GM12872 (cell line): ENCODE results near the gene ANXA6.

ENCODE experiments used
- TF ChIP-seq, protein P1 (sequence below): IDR thresholded peaks from 3 replicates; pipeline ENCODE4 v1.5.1; 2011; ENCODE audit warnings: low read depth, mild to moderate bottlenecking, low read length, moderate library complexity; ENCODE audit not compliant: insufficient read depth

The ANXA6 gene

DNA sequence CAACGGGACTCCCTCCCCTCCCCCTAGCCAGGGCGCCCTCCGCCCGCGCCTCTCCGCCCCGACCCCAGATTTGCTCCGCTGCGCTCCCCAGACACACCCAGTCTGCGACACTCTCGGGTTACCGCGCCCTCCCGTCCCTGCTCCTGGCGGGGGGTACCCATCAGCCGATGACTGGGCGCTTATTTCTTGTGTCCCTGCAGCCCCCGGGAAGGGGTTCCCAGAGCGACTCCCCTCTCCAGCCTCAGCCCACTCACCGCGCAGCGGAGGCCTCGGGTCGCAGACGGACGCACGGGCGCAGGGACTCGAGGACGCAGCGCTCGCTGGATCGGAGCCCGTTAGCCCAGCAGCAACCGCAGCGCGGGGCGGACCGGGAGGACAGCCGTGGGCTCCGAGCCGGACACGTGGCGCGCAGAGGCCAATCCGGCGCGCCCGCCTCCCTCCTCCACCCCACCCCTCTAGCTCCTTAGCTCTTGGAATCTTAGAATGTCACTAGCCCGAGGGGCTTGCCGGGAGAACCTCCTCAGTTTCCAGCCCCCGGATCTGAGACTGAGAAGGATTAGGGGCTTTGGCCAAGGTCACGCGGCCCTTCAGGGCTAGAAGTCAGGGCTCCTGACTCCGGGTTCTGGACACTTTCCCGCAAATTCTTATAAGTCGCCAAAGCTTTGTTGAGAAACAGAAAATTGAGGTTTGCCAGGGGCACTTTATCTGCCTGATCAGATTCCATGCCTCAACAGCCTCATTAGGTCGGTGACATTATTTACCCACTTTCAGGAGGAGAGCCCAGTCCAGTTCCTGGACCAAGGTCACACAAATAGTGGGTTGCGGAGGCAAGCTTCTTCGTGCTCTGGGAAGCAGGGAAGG is at the start of gene ANXA6:
Gene ANXA6, minus strand, starts transcription at position 354 of the 861 bp plus-strand sequence. CDS start 9,878 bp downstream, outside the sequence.
- TF ChIP-seq, protein P1, sequence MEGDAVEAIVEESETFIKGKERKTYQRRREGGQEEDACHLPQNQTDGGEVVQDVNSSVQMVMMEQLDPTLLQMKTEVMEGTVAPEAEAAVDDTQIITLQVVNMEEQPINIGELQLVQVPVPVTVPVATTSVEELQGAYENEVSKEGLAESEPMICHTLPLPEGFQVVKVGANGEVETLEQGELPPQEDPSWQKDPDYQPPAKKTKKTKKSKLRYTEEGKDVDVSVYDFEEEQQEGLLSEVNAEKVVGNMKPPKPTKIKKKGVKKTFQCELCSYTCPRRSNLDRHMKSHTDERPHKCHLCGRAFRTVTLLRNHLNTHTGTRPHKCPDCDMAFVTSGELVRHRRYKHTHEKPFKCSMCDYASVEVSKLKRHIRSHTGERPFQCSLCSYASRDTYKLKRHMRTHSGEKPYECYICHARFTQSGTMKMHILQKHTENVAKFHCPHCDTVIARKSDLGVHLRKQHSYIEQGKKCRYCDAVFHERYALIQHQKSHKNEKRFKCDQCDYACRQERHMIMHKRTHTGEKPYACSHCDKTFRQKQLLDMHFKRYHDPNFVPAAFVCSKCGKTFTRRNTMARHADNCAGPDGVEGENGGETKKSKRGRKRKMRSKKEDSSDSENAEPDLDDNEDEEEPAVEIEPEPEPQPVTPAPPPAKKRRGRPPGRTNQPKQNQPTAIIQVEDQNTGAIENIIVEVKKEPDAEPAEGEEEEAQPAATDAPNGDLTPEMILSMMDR = no peak

DNA sequence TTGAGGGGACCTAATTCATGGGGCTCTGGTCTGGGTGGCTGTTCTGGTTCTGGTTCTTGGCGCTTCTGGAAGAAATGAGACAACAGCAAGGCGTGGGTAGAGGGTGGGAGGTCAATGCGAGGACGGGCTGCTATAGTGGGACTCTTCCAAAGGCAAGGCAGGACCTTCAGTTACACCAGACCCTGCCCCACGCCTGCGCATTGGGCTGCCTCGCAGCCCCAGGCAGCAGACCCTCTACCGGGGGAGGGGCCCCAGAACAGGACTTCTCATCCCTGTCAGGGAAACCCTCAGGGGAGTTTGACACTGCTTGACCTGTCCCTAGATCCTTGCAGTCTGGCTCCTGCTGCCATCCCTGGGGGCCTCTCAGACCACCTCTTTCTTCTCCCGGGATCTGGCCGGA is 47.8 kb upstream of the ANXA6 start:
- TF ChIP-seq, protein P1 = no peak

DNA sequence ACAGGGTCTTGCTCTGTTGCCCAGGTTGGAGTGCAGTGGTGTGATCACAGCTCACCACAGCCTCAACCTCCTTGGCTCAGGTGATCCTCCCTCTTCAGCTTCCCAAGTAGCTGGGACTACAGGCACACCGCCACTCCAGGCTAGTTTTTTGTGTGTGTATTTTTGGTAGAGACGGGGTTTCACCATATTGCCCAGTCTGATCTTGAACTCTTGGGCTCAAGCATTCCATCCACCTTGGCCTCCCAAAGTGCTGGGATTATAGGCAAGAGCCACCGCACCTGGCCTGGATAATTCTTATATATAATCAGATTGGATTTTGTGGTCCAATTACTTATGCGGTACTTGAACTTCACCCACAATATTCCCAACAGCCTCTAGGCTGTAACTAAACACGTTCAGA is 46.5 kb upstream of the ANXA6 start:
- TF ChIP-seq, protein P1 = no peak

DNA sequence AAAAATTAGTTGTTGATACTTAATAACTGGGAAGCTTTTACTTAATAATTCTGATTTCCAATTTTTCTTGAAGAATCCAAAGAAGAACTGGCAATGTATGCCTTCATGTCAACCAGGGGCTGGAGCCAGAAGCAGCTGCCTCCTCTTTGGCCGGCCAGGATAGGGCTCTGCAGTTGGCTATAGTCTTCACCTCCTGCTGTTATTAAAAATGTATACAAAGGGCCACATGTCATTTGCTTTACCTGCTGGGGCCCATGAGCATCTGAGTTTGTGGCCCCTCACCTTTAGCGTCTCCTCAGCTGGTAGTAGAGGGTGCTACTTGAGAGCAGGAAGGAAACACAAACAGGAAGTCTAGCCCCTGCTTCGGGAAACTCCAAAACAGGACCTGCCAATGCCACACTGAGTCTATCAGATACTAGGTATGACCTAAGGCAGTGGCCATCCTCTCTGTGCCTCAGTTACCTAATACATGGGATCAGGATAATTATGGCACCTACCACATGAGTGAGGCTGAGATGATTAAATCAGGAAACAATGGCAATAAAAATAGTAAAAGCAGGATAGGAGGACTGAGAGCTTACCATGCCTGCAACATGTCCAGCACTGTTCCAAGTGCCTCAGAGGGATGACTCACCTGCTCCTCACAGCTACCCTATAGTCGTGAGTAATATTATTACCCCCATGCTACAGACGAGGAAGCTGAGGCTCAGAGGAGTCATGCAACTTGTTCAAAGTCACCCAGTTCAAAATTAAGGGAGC is 45.0 kb upstream of the ANXA6 start:
- TF ChIP-seq, protein P1 = no peak

DNA sequence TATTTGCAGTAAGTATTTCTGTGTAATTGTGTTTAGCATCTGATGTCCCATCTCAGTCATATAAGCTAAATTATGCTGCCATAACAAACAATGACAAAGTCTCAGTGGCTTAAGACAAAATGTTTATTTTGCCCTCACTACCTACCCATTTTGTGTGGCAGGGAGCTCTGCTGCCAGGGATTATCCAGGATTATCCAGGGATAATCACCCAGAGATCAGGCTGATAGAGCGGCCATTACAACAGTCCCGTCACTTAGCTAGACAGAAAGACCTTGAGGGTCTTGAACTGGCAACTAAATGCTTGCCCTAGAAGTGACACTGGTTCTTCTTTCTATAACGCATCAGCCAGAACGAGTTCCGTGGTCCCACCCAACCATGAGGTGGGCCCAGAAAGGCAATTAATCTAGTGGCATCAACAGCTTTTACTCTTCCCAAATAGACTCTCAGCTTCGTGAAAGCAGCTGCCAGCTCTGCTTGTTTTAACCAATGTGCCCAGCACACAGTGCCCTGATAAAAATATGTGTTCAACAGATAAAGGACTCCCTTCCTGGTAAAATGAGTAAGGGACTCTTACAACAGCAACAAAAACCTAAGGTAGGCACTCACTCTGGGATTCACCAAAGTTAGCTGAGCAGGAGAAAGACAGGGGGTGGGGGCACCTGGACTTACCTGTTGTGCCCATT is 43.5 kb upstream of the ANXA6 start:
- TF ChIP-seq, protein P1 = no peak

DNA sequence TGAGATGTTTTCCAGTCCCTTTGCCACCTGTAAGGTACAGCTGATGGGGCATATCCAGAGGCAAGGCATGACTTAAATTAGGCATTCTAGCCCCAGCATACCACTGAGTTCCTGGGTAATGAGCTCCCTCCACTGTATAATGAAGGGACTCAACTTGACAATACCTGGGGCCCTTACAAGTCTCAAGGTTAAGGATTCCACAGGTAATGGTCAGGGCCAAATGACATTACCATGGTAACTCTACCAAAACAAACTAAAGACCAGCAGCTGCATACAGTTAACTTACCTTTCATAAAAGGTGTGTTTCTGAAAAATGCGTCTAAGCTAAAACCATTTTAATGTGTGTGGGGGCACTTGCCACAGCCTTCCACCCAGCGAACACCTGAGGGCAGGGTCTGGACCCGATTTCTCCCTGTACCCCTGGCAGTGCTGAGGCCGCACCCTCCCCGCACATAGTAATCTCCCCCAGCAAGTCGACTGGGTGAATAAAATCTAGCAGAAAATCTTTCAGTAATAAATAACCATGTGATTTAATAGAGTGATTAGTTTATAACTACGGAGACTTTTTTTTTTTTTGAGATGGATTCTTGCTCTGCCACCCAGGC is 42.1 kb upstream of the ANXA6 start:
- TF ChIP-seq, protein P1 = no peak
